Spleen (tissue), 11 donors: ENCODE results near the gene PTPN18. TPM values are rescaled to one million over a fixed set of nuclear protein-coding genes. Genes with fewer than 3 reads are reported as not detected.

Experiments
- DNase-seq: peaks from one replicate; pipeline ENCODE4 v3.0.0-alpha.2; 2020
- H3K27ac ChIP-seq, 8 donors: fragments of 200-600 bp; sonication (generic) in 7 of 8; 1 replicate in 4 of 8; 2 replicates in 4 of 8; pipeline versions ENCODE4 v1.5.0 to v1.8.0; 2016 to 2021; ENCODE audit warnings: inconsistent platforms in 4 of 8, mild to moderate bottlenecking in 4 of 8, moderate library complexity in 1 of 8
- H3K27me3 ChIP-seq, 7 donors: fragments of 200-600 bp; sonication (generic) in 6 of 7; replicated peaks in 1 of 7; 1 replicate in 4 of 7; 2 replicates in 3 of 7; pipeline versions ENCODE4 v1.5.0 to v1.8.0; 2016 to 2021; ENCODE audit warnings: inconsistent platforms in 3 of 7, mild to moderate bottlenecking in 1 of 7
- H3K36me3 ChIP-seq, 6 donors: fragments of 200-600 bp; sonication (generic) in 5 of 6; 1 replicate in 4 of 6; 2 replicates in 2 of 6; pipeline versions ENCODE4 v1.5.0 to v1.8.0; 2016 to 2021; ENCODE audit warnings: inconsistent platforms in 2 of 6
- H3K4me1 ChIP-seq, 6 donors: fragments of 200-600 bp; sonication (generic) in 5 of 6; 1 replicate in 3 of 6; 2 replicates in 3 of 6; pipeline versions ENCODE4 v1.5.0 to v1.8.0; 2016 to 2021; ENCODE audit warnings: inconsistent platforms in 3 of 6
- H3K4me3 ChIP-seq, 8 donors: fragments of 200-600 bp; sonication (generic) in 7 of 8; 1 replicate in 4 of 8; 2 replicates in 4 of 8; pipeline versions ENCODE4 v1.5.0 to v1.8.0; 2016 to 2021; ENCODE audit warnings: inconsistent platforms in 4 of 8, mild to moderate bottlenecking in 4 of 8, moderate library complexity in 2 of 8
- H3K9me3 ChIP-seq, 8 donors: fragments of 200-600 bp; sonication (generic) in 7 of 8; 1 replicate in 4 of 8; 2 replicates in 4 of 8; pipeline versions ENCODE4 v1.5.0 to v1.8.0; 2016 to 2021; ENCODE audit warnings: inconsistent platforms in 4 of 8
- POLR2A ChIP-seq, 3 donors: fragments of 450-650 bp; IDR thresholded peaks; one replicate each; pipeline ENCODE4 v1.5.1; 2017; ENCODE audit warnings: antibody characterized with exemption in 3 of 3, mild to moderate bottlenecking in 1 of 3
- POLR2AphosphoS5 ChIP-seq, 3 donors: sonication (generic); formaldehyde crosslinking; IDR thresholded peaks; one replicate each; pipeline ENCODE4 v1.5.1; 2017; ENCODE audit warnings: antibody characterized with exemption in 3 of 3
- WGBS, 5 donors: extraction: QIAGEN DNeasy Blood & Tissue Kit in 3 of 5; methylation state at CpG; one replicate each; pipeline versions ENCODE4 v1.1.5 to v1.1.7; 2013 to 2018; 5-methylcytosine and 5-hydroxymethylcytosine counted together
- intact Hi-C: fragments of 100-400 bp; cut with DNase I; formaldehyde crosslinking; loops from one replicate; pipeline ENCODE4 v1.15.0; 2023; ENCODE audit warnings: low total_unique reads
- polyA plus RNA-seq, 3 donors: library from polyadenylated mRNA; stranded (reverse); fragments of 200-250 nt; gene quantifications; one replicate each; pipeline ENCODE4 v1.2.1, GENCODE V29; 2013
- total RNA-seq, 7 donors: library from RNA; depleted of rRNA in 3 of 7; stranded (reverse); fragments of >200 nt in 3 of 7; fragmentation: NEBNext Ultra II Directional in 4 of 7; extraction: Animal tissue kit (Norgen Biotek cat#: 25700) in 4 of 7; gene quantifications; one replicate each; pipeline versions ENCODE4 v1.1.0 to v1.2.1, GENCODE V29; 2016 to 2021
- TF ChIP-seq, protein P1 (sequence below), 11 experiments: fragments of 200-600 bp in 7 of 11; fragments of 450-650 bp in 4 of 11; sonication (generic) in 4 of 11; IDR thresholded peaks in 8 of 11; conservative IDR thresholded peaks in 3 of 11; 1 replicate in 7 of 11; 2 replicates in 4 of 11; pipeline versions ENCODE4 v1.4.0 to v1.8.0; 2016 to 2021; ENCODE audit warnings: antibody characterized with exemption in 11 of 11, inconsistent platforms in 4 of 11, mild to moderate bottlenecking in 1 of 11
- donor health status: healthy with polysubstance abuse.
- donor health status: DM: no; HTN: no; CAD: no; lungs with moderate emphysema.
- donor health status: DM: no; HTN: no; CAD: no.
- donor health status: Bipolar disorder and iron deficiency.
- donor health status: healthy.
- donor health status: DM: no; HTN: no; CAD: no.
- donor health status: DM: yes; HTN: yes; CAD: no.

Gene PTPN18
- total and polyA plus RNA-seq, 10 donors, result 75.9 to 132 (median 108) TPM

DNA sequence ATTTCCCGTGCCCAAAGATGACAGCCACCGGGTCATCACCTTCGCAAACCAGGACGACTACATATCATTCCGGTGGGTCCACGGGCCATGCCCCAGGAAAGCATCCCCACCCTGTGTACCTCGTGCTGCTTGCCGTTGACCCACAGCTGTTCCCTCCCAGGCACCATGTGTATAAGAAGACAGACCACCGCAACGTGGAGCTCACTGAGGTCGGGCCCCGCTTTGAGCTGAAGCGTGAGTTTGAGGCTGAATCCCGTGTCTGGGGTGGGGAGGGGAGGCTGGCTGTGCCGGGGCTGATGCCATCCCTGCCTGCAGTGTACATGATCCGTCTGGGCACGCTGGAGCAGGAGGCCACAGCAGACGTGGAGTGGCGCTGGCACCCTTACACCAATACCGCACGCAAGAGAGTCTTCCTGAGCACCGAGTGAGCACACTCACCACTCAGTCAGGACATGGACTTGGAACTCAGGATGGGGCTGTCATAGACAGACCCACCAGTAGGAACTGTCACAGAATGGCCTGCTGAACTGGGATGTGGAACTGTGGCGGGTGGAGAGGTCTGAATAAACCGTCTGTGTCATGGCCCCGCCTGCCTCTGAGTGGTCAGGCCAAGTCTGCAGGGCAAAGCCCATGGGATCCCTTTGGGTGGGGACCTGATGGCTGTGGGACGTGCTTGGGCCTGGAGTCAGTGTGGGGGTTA is 9.7 kb upstream of the PTPN18 start:
- intact Hi-C loops, result no loop called here
- TF ChIP-seq, protein P1, sequence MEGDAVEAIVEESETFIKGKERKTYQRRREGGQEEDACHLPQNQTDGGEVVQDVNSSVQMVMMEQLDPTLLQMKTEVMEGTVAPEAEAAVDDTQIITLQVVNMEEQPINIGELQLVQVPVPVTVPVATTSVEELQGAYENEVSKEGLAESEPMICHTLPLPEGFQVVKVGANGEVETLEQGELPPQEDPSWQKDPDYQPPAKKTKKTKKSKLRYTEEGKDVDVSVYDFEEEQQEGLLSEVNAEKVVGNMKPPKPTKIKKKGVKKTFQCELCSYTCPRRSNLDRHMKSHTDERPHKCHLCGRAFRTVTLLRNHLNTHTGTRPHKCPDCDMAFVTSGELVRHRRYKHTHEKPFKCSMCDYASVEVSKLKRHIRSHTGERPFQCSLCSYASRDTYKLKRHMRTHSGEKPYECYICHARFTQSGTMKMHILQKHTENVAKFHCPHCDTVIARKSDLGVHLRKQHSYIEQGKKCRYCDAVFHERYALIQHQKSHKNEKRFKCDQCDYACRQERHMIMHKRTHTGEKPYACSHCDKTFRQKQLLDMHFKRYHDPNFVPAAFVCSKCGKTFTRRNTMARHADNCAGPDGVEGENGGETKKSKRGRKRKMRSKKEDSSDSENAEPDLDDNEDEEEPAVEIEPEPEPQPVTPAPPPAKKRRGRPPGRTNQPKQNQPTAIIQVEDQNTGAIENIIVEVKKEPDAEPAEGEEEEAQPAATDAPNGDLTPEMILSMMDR (IDR thresholded peaks at IDR 0.05 in 8 of 11, conservative IDR thresholded peaks at IDR 0.05 in 3 of 11), result no peak
- TF ChIP-seq POLR2A (IDR thresholded peaks at IDR 0.05), result no peak
- no peak for TF ChIP-seq POLR2AphosphoS5 (IDR thresholded peaks at IDR 0.05)
- Histone ChIP-seq H3K36me3 (peaks cover 0 to 52% (median 46%) of the 10 kb centered on the region in 6 donors), H3K4me1 (peaks cover 9 to 42% (median 27%) of the 10 kb centered on the region in 6 donors), H3K4me3 (no peak overlapping the region), H3K27me3 (no peaks in the 10 kb centered on the region), H3K27ac (no peak overlapping the region), H3K9me3 (no peaks in the 10 kb centered on the region)
- 93 to 97% (median 94%) methylated on average over 18 to 26 of the region's 26 CpGs for WGBS, 5 donors
- no peak for DNase-seq

DNA sequence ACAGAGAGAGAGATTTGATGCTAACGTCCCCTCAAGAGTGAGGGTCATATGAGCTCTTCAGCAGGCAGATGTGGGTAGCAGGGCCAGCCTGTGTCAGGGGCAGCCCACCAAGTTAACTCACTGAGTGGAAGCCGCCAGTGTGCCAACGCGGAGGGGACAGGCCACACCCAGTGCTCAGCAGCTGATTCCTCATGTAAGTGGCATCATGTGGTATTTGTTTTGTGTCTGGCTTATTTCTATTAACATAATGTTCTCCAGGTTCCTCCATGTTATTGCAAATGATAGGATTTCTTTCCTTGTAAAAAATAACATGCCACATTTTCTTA is 9.2 kb upstream of the PTPN18 start:
- no peak for DNase-seq
- H3K36me3 ChIP-seq, result peaks cover 0 to 52% (median 46%) of the 10 kb centered on the region in 6 donors
- no peaks in the 10 kb centered on the region for H3K27me3 ChIP-seq
- peak in 1 of 3 donors; percentile 10 for TF ChIP-seq POLR2AphosphoS5 (IDR thresholded peaks at IDR 0.05)
- TF ChIP-seq, protein P1 (IDR thresholded peaks at IDR 0.05 in 8 of 11, conservative IDR thresholded peaks at IDR 0.05 in 3 of 11), result no peak
- H3K9me3 ChIP-seq, result no peaks in the 10 kb centered on the region
- WGBS, 5 donors, result 83 to 91% (median 89%) methylated on average over 4 of the region's 4 CpGs
- H3K4me1 ChIP-seq, result peaks cover 6 to 41% (median 23%) of the 10 kb centered on the region in 6 donors
- intact Hi-C loops, result no loop called here
- no peak overlapping the region for H3K4me3 ChIP-seq
- H3K27ac ChIP-seq, result no peak overlapping the region

DNA sequence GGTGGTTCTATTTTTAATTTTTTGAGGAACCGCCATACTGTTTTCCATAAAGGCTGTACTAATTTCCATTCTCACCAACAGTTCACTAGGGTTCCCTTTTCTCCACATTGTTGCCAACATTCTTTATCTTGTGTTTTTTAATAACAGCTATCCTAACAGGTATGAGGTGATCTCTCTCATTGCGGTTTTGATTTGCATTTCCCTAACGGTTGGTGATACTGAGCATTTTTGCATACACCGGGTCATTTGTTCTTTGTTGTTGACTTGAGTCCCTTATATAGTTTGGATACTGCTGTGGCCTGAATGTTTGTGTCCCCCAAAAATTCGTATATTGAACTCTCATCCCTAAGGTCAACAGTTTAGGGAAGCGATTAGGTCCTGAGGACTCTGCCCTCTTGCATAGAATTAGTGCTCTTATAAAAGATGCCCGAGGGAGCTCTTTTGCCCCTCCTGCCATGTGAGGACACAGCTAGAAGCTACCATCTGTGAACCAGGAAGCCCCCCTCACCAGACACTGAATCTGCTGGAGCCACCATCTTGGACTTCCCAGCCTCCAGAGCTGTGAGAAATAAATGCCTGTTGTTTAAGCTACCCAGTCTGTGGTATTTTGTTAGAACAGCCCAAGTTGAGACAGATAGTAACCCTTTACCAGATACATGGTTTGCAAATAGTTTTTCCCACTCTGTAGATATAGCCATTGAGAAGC is 8.5 kb upstream of the PTPN18 start:
- no peak overlapping the region for H3K4me3 ChIP-seq
- intact Hi-C loops, result no loop called here
- H3K4me1 ChIP-seq, result peaks cover 6 to 46% (median 30%) of the 10 kb centered on the region in 6 donors
- TF ChIP-seq, protein P1 (IDR thresholded peaks at IDR 0.05 in 8 of 11, conservative IDR thresholded peaks at IDR 0.05 in 3 of 11), result no peak
- no peak for TF ChIP-seq POLR2A (IDR thresholded peaks at IDR 0.05)
- no peak for TF ChIP-seq POLR2AphosphoS5 (IDR thresholded peaks at IDR 0.05)
- no peaks in the 10 kb centered on the region for H3K27me3 ChIP-seq
- peaks cover 0 to 52% (median 46%) of the 10 kb centered on the region in 6 donors for H3K36me3 ChIP-seq
- DNase-seq, result no peak
- 85 to 95% (median 87%) methylated on average over 7 of the region's 7 CpGs for WGBS, 5 donors
- H3K27ac ChIP-seq, result no peak overlapping the region
- H3K9me3 ChIP-seq, result no peaks in the 10 kb centered on the region

DNA sequence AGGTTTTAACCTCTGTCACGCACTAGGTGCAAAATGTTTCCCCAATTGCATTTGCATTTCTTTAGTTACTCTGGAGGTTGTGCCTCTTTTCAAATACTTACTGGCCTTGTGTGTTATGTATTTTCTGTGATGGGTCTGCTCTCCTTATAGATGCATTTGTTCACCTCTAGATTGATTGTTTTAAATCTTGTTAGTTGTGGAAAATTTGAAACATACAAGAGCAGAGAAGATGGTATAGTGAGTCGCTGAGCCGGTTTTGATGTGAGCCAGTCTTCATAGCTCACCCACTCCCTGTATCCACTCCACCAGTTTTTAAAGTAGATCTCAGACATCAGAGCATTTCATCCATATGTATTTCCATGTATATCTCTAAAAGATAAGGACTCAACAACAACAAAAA is 6.7 kb upstream of the PTPN18 start:
- no peak overlapping the region for H3K4me3 ChIP-seq
- peaks cover 0 to 51% (median 29%) of the 10 kb centered on the region in 6 donors for H3K4me1 ChIP-seq
- no peaks in the 10 kb centered on the region for H3K27me3 ChIP-seq
- DNase-seq, result no peak
- WGBS, 5 donors, result 84 to 93% (median 91%) methylated on average over 3 of the region's 3 CpGs
- intact Hi-C loops, result no loop called here
- no peak for TF ChIP-seq POLR2A (IDR thresholded peaks at IDR 0.05)
- TF ChIP-seq, protein P1 (IDR thresholded peaks at IDR 0.05 in 8 of 11, conservative IDR thresholded peaks at IDR 0.05 in 3 of 11), result no peak
- peaks cover 0 to 51% (median 46%) of the 10 kb centered on the region in 6 donors for H3K36me3 ChIP-seq
- no peak overlapping the region for H3K27ac ChIP-seq
- no peaks in the 10 kb centered on the region for H3K9me3 ChIP-seq
